Panc1 (cell line): ENCODE results near the gene CMTR2.

Source experiments
- CTCF ChIP-seq: fragments of 450-650 bp; IDR thresholded peaks from 2 replicates; pipeline ENCODE4 v1.5.1; 2017; ENCODE audit warnings: mild to moderate bottlenecking
- POLR2AphosphoS5 ChIP-seq: IDR thresholded peaks from 2 replicates; pipeline ENCODE4 v1.6.1; 2012; ENCODE audit warnings: mild to moderate bottlenecking, low read depth, low read length, moderate library complexity
- REST ChIP-seq, 2 experiments: IDR thresholded peaks; 2 replicates each; pipeline ENCODE4 v1.6.1; 2011 to 2012; ENCODE audit warnings: low read depth in 2 of 2, control low read depth in 1 of 2, low read length in 1 of 2, mild to moderate bottlenecking in 1 of 2, moderate library complexity in 1 of 2; ENCODE audit not compliant: insufficient read depth in 1 of 2
- SIN3A ChIP-seq: IDR thresholded peaks from 2 replicates; pipeline ENCODE4 v1.6.1; 2012; ENCODE audit warnings: low read depth, mild to moderate bottlenecking, low read length, moderate library complexity, borderline replicate concordance; ENCODE audit not compliant: insufficient read depth
- TCF7L2 ChIP-seq: IDR thresholded peaks from 2 replicates; pipeline ENCODE4 v1.6.1; 2011; ENCODE audit warnings: mild to moderate bottlenecking, low read depth, low read length, inconsistent platforms

- TF ChIP-seq CTCF = no peak
- TF ChIP-seq SIN3A = no peak
- TF ChIP-seq REST (IDR thresholded peaks at IDR 0.05; ENCODE audit: insufficient read depth in 1 of 2, low read depth in 2 of 2, low read length in 1 of 2) = no peak
- TF ChIP-seq POLR2AphosphoS5 = no peak
- no peak for TF ChIP-seq TCF7L2
Observed at GRCh38 chr16:71249399-71249798, 39.8 kb downstream of the CMTR2 start.
